Right atrium auricular region (tissue), 2 donors: ENCODE results near the gene CTNS. TPM values are rescaled to one million over a fixed set of nuclear protein-coding genes. Genes with fewer than 3 reads are reported as not detected.
"Not testable (repeated sequence)": the region's sequence is repeated elsewhere in the genome, so short reads cannot be mapped to it uniquely, and the experiment has no call there.

Experiments
- DNase-seq: peaks from one replicate; pipeline ENCODE4 v3.0.0-alpha.2; 2019; ENCODE audit warnings: low spot score
- H3K27ac ChIP-seq, 2 donors: fragments of 200-600 bp; sonication (generic); 1 replicate in 1 of 2; 2 replicates in 1 of 2; pipeline ENCODE4 v1.5.1; 2016 to 2019
- H3K27me3 ChIP-seq, 2 donors: fragments of 200-600 bp; sonication (generic); one replicate each; pipeline versions ENCODE4 v1.5.1 to v1.6.0; 2017 to 2019
- H3K36me3 ChIP-seq: fragments of 200-600 bp; sonication (generic); one replicate; pipeline ENCODE4 v1.5.1; 2016
- H3K4me1 ChIP-seq, 2 donors: fragments of 200-600 bp; sonication (generic); one replicate each; pipeline versions ENCODE4 v1.5.1 to v1.6.0; 2017 to 2019
- H3K4me3 ChIP-seq, 2 donors: fragments of 200-600 bp; sonication (generic); 1 replicate in 1 of 2; 2 replicates in 1 of 2; pipeline ENCODE4 v1.5.1; 2017 to 2019; ENCODE audit warnings: mild to moderate bottlenecking in 1 of 2, moderate library complexity in 1 of 2
- H3K9me3 ChIP-seq, 2 donors: fragments of 200-600 bp; sonication (generic); one replicate each; pipeline ENCODE4 v1.5.1; 2019
- total RNA-seq, 2 donors: library from RNA; depleted of rRNA; stranded (reverse); fragments of >200 nt; gene quantifications; one replicate each; pipeline ENCODE4 v1.1.0, GENCODE V29; 2016
- TF ChIP-seq, protein P1 (sequence below), 2 donors: fragments of 200-600 bp; sonication (generic); IDR thresholded peaks; one replicate each; pipeline ENCODE4 v1.5.1; 2019; ENCODE audit warnings: antibody characterized with exemption in 2 of 2

Gene CTNS
- total RNA-seq, 2 donors from 2014 or later, result 17.6 to 19.1 TPM

DNA sequence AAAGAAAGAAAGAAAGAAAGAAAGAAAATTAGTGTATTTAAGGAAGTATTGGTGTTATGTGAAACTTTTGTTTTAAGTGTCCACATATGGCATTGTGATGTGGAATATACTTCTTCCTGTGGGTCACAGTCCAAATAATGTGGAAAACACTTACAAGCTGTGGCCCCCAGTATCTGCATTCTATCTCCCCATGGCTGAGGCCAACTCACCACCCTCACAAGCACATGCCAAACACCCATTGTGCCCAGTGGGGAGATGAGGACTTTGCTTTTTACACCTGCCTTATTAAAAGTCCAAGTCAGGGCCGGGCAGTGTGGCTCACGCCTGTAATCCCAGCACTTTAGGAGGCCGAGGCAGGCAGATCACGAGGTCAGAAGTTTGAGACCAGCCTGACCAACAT is 63.4 kb downstream of the CTNS start:
- Histone ChIP-seq H3K27ac (no peak overlapping the region), H3K36me3 (no peaks in the 10 kb centered on the region), H3K27me3 (peaks cover 0 to 8% of the 10 kb centered on the region in 2 donors), H3K4me1 (peaks cover 0 to 19% of the 10 kb centered on the region in 2 donors), H3K4me3 (no peak overlapping the region), H3K9me3 (no peaks in the 10 kb centered on the region)
- DNase-seq, result no peak
- TF ChIP-seq, protein P1, sequence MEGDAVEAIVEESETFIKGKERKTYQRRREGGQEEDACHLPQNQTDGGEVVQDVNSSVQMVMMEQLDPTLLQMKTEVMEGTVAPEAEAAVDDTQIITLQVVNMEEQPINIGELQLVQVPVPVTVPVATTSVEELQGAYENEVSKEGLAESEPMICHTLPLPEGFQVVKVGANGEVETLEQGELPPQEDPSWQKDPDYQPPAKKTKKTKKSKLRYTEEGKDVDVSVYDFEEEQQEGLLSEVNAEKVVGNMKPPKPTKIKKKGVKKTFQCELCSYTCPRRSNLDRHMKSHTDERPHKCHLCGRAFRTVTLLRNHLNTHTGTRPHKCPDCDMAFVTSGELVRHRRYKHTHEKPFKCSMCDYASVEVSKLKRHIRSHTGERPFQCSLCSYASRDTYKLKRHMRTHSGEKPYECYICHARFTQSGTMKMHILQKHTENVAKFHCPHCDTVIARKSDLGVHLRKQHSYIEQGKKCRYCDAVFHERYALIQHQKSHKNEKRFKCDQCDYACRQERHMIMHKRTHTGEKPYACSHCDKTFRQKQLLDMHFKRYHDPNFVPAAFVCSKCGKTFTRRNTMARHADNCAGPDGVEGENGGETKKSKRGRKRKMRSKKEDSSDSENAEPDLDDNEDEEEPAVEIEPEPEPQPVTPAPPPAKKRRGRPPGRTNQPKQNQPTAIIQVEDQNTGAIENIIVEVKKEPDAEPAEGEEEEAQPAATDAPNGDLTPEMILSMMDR (IDR thresholded peaks at IDR 0.05), result no peak

DNA sequence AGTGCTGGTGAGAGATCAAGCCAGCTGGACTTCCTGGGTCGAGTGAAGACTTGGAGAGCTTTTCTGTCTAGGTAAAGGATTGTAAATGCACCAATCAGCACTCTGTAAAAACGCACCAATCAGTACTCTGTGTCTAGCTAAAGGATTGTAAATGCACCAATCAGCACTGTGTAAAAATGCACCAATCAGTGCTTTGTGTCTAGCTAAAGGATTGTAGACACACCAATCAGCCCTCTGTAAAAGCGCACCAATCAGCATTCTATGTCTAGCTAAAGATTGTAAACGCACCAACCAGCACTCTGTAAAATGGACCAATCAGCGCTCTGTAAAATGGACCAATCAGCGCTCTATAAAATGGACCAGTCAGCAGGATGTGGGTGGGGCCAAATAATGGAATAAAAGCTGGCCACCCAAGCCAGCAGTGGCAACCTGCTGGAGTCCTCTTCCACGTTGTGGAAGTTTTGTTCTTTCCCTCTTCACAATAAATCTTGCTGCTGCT is 65.5 kb downstream of the CTNS start:
- not testable (repeated sequence) for H3K27ac ChIP-seq, H3K4me3 ChIP-seq, DNase-seq, H3K36me3 ChIP-seq, H3K4me1 ChIP-seq, H3K9me3 ChIP-seq, H3K27me3 ChIP-seq

GRCh38 chr17:3704931-3705717 is 68.6 kb downstream of the CTNS start:
- no peak overlapping the region for H3K4me3 ChIP-seq
- no peak for DNase-seq
- no peak overlapping the region for H3K27ac ChIP-seq
- TF ChIP-seq, protein P1 (IDR thresholded peaks at IDR 0.05), result no peak
- no peaks in the 10 kb centered on the region for H3K27me3 ChIP-seq
- no peaks in the 10 kb centered on the region for H3K4me1 ChIP-seq
- no peaks in the 10 kb centered on the region for H3K36me3 ChIP-seq
- no peaks in the 10 kb centered on the region for H3K9me3 ChIP-seq

- H3K36me3 ChIP-seq, H3K9me3 ChIP-seq, H3K27ac ChIP-seq, H3K4me1 ChIP-seq, H3K27me3 ChIP-seq, DNase-seq, H3K4me3 ChIP-seq: not testable (repeated sequence)
Observed at GRCh38 chr17:3705718-3705984, 69.1 kb downstream of the CTNS start.

GRCh38 chr17:3708366-3708765 is 71.8 kb downstream of the CTNS start:
- no peak overlapping the region for H3K27ac ChIP-seq
- H3K4me3 ChIP-seq, result no peak overlapping the region
- TF ChIP-seq, protein P1 (IDR thresholded peaks at IDR 0.05), result no peak
- H3K9me3 ChIP-seq, result no peaks in the 10 kb centered on the region
- no peaks in the 10 kb centered on the region for H3K4me1 ChIP-seq
- DNase-seq, result no peak
- no peaks in the 10 kb centered on the region for H3K27me3 ChIP-seq
- no peaks in the 10 kb centered on the region for H3K36me3 ChIP-seq

DNA sequence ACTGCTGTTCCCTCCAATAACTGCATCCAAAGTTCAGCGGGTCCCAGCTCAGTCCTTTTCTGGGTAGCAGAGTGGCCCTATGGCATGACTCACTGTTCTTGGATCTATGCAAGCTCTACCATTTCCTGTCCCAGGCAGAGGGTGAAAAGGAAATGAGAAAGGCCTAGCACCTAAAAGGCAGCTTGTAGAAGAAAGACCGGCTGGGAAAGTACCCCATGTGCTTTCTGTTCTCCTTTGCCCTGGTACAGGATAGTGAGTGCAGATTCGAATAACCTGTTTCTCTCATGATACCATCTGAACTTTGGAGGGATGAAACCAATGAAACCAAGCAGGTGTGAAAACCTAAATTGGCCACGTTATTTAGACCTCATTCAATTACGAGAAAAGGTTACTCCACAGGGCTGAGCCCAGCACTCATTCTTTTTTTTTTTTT is 74.4 kb downstream of the CTNS start:
- no peak for DNase-seq
- Histone ChIP-seq H3K9me3 (no peaks in the 10 kb centered on the region), H3K27me3 (no peaks in the 10 kb centered on the region), H3K27ac (no peak overlapping the region), H3K36me3 (peaks cover 16% of the 10 kb centered on the region), H3K4me3 (no peak overlapping the region), H3K4me1 (no peaks in the 10 kb centered on the region)
- TF ChIP-seq, protein P1 (IDR thresholded peaks at IDR 0.05), result no peak

Other genes starting within 250 kb of the CTNS start
- gene OR1E1, start 238.3 kb upstream of the CTNS start, total RNA-seq, result not detected
- gene OR3A3, start 225.4 kb upstream of the CTNS start, total RNA-seq, result not detected
- gene OR1E2, start 202.9 kb upstream of the CTNS start, total RNA-seq, result not detected
- gene SPATA22, start 164.9 kb upstream of the CTNS start, total RNA-seq, result 1 to 10 TPM in 1 of 2 donors, under 1 TPM in 1; 0.82 to 1.8 TPM
- 1 to 10 TPM in 1 of 2 donors, under 1 TPM in 1; 0.33 to 1.0 TPM for gene ASPA, start 160.8 kb upstream of the CTNS start, total RNA-seq
- 1 to 10 TPM in 1 of 2 donors, under 1 TPM in 1; 0.51 to 2.8 TPM for gene TRPV3, start 78.9 kb upstream of the CTNS start, total RNA-seq
- 1 to 10 TPM; 1.8 to 3.2 TPM for gene TRPV1, start 27.3 kb upstream of the CTNS start, total RNA-seq
- 1 to 10 TPM; 3.3 to 4.2 TPM for gene SHPK, start 510 bp upstream of the CTNS start, total RNA-seq
- 100 to 1,000 TPM; 212 to 227 TPM for gene TAX1BP3, start 31.8 kb downstream of the CTNS start, total RNA-seq
- gene EMC6, start 32.1 kb downstream of the CTNS start, total RNA-seq, result 10 to 100 TPM; 19.1 to 22.2 TPM
- 1 to 10 TPM; 5.4 to 8.1 TPM for gene P2RX5, start 59.4 kb downstream of the CTNS start, total RNA-seq
- gene HASPIN, start 87.1 kb downstream of the CTNS start, total RNA-seq, result not detected
- 10 to 100 TPM; 23.4 to 26.1 TPM for gene ITGAE, start 164.4 kb downstream of the CTNS start, total RNA-seq
- gene NCBP3, start 209.5 kb downstream of the CTNS start, total RNA-seq, result 10 to 100 TPM; 15.2 to 21.4 TPM